Retinal pigment epithelial cell (primary cell): ENCODE results near the gene MLIP.

ENCODE experiments used
- DNase-seq: peaks from one replicate; pipeline ENCODE4 v3.0.0-alpha.2; 2010; ENCODE audit warnings: low read depth
- H3K4me3 ChIP-seq: 2 replicates; pipeline ENCODE4 v1.5.1; 2011; ENCODE audit warnings: mild to moderate bottlenecking, low read length, control low read depth, moderate library complexity
- CTCF ChIP-seq: conservative IDR thresholded peaks from 2 replicates; pipeline ENCODE4 v1.5.1; 2011; ENCODE audit warnings: low read depth, low read length, control low read depth, inconsistent platforms

Gene MLIP

DNA sequence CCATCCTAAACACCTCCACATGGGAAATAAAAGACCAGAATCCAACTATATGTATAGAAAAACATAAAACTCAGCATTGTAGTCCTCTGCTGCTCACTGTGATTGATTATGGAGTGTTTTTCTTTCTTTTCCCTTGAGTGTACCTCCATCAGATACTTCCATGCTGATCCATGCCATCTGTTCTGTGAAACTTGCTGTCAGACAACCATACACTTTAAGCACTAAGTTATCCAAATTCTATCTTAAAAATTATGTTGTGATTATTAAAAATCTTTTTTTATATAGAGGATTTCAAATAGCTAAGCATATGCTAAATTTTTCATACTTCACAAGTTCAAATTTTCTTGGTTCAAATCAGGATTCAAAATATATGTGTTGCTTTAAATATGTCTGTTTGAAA is 105.1 kb downstream of the MLIP start:
- H3K4me3 ChIP-seq = no peak overlapping the region
- TF ChIP-seq CTCF = no peak
- no peak for DNase-seq

DNA sequence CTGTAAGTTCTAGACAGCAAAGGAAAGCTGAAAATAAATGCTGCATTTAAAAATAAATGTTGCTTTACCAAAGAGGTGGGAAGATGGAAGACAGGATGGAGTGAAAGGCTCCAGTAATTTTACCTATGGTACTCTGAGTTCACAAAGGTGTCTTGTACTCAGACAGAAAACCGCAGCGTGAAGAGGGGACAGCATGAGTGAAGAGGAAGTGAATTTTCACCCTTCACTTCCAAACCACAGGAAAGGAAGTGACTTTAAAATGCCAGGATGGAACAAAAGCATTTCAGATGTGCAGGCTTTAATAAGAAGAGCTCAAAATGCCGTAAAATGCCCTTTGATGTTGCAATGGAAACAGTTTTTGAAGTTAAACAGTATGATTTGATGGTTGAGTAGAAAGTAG is 105.8 kb downstream of the MLIP start:
- DNase-seq = no peak
- TF ChIP-seq CTCF = no peak
- H3K4me3 ChIP-seq = no peak overlapping the region

DNA sequence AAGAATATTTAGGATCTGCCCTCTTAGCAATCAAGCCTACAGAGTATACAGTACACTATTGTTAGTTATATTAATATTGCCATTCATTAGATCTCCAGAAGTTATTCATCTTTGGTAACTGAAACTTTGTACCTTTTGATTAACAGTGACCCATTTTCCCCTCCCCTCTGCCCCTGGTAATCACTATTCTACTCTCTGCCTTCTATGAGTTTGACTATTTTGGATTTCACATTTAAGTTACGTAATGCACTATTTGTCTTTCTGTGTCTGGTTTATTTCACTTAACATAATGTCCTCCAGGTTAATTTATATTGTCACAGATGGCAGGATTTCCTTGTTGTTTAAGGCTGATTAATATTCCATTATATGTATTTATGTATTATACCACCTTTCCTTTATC is 111.0 kb downstream of the MLIP start:
- H3K4me3 ChIP-seq = no peak overlapping the region
- TF ChIP-seq CTCF = no peak
- DNase-seq = no peak

- no peak for DNase-seq
- H3K4me3 ChIP-seq = no peak overlapping the region
- TF ChIP-seq CTCF = no peak
Measured at GRCh38 chr6:54232703-54233102, 121.5 kb downstream of the MLIP start.

DNA sequence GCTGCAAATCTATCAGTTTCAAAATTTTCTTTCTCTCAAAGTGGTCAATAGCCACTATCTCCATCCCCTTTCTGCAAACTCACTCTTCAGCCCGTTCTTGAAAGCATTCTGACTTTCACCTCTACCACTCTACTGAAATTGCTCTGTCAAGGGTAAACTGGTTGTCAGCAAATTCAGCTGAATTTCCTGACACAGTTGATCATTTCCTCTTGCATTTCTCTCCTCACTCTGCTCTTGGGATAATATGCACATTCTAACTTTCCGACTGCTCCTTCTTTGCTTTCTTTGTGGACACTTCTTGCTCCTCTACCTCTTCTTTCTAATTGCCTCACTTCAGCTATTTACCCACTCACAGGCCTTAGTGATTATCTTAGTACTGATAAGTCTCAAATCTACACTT is 123.3 kb downstream of the MLIP start:
- no peak for TF ChIP-seq CTCF
- H3K4me3 ChIP-seq = no peak overlapping the region
- DNase-seq = no peak

- TF ChIP-seq CTCF = no peak
- DNase-seq = no peak
- no peak overlapping the region for H3K4me3 ChIP-seq
Measured at GRCh38 chr6:54236984-54237383, 125.7 kb downstream of the MLIP start.

GRCh38 chr6:54238396-54238795 is 127.2 kb downstream of the MLIP start:
- DNase-seq = no peak
- TF ChIP-seq CTCF = no peak
- H3K4me3 ChIP-seq = no peak overlapping the region
